NCI-H1694 (cell line): ENCODE data around the gene CCNYL1.
A peak's percentile ranks its signal among the peaks of the same experiment; 100 is the strongest.
"Not testable (repeated sequence)": the region's sequence is repeated elsewhere in the genome, so short reads cannot be mapped to it uniquely, and the experiment has no call there.

Source experiments
- DNase-seq: peaks from one replicate; lab custom pipeline; 2025; lab: John Stamatoyannopoulos, UW

CCNYL1 gene

DNA sequence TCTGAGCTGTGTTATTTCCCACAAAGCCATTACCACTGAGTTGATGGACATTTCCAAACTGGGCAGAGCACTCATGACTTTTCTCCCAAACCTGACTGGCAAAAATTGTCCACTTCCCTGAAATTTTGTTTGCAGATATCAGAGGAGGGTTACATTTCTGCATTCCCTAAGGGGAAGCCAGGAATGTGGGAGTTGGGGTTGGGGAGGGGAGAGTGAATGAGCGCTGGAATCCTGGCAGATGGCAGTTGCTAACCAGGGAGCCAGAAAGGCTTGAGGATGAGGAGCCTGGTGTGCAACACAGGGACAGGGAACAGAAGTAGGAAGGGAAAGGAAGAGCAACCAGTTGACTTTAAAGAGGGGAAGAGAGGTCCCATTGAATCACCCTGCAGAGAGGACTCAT, 14.0 kb upstream of the CCNYL1 start:
- DNase-seq, result no peak

DNA sequence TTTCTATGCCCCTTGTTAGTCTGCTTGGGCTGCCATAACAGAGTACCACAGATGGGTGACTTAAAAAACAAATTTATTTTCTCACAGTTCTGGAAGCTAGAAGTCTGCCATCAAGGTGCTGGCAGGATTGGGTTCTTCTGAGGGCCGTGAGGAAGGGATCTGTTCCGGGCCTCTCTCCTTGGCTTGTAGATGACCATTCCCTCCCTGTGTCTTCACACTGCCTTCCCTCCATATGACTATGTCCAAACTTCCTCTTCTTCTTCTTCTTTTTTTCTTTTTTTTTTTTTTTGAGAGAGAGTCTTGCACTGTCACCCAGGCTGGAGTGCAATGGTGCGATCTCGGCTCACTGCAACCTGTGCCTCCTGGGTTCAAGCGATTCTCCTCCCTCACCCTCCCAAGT, 13.1 kb upstream of the CCNYL1 start:
- DNase-seq, result no peak

DNA sequence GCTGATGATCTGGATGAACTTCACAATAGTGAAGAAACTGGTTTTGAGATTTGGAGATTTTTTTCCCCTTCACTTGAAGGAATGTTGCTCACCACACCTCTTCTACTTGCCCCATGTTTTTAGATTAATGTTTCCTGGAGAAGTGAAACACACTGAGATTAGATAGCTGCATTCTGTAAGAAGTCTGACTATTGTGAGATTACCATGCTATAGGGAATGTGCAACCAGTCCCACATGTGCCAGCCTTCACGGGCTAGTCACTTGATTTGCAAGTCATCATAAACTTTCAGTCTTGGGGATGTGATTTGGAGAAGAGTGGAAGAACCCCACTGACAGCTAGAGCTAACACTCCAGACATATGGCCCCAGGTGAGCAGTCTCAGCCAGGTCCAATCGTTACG, 7.4 kb upstream of the CCNYL1 start:
- DNase-seq, result no peak

DNA sequence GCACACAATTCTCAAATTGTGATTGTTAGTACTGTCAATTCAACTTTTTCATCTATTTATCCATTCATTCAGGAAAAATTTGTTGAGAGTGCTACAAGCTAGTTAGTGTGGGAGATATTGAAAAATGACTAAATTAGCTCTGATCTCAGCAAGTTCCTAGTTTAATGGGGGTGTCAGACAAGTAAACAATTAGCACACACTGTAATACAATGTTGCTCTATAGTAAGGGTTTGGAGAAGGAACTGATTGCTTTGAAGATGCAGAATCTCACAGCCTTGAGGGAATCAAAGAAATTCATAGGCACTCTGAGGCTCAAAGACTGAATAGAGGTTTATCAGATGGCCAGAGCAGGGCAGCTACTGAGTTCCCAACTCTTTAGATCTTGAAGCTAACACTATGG, 6.8 kb upstream of the CCNYL1 start:
- DNase-seq, result no peak

DNA sequence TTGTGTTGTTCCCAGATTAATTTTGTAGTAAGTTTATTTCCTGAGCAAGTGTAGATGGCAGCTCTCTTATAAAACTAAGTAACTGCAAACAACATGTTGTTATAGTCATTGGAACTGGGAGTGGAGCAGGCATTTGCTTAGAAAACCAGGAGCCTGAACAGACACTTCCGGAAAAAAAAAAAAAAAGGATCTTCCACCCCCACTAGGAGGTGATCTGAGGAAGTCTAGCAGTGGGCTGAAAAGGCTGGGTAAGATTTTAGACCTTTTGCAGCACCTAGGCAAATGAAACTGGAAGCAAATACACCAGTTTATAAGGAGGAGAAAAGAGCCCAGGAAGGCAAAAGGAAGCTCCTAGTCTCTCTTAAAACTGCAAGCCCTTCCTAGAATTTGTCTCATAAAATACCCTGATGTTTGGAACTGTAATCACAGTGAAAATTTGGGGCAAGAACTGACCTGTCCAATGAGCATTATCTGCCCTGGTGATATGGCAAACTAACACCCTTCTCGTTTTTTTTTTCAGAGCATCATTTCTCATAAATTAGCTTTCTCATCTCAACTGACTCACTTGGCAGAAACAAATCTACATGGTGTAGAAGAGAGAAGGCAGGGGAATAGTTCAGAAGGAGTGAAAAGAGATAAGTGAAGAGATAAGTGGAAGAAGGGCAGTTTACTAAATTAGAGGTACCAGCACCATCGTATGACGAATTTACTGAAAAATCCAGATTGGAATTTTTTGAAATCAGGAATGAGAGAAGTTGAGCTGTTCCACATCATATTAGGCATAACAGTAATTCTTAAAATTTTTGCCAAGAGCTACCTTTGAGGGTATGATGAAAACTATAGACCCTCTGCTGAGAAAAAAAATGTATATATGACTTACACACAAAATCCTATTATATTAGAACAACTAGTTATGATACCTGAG, 4.2 kb upstream of the CCNYL1 start:
- DNase-seq, result no peak

DNA sequence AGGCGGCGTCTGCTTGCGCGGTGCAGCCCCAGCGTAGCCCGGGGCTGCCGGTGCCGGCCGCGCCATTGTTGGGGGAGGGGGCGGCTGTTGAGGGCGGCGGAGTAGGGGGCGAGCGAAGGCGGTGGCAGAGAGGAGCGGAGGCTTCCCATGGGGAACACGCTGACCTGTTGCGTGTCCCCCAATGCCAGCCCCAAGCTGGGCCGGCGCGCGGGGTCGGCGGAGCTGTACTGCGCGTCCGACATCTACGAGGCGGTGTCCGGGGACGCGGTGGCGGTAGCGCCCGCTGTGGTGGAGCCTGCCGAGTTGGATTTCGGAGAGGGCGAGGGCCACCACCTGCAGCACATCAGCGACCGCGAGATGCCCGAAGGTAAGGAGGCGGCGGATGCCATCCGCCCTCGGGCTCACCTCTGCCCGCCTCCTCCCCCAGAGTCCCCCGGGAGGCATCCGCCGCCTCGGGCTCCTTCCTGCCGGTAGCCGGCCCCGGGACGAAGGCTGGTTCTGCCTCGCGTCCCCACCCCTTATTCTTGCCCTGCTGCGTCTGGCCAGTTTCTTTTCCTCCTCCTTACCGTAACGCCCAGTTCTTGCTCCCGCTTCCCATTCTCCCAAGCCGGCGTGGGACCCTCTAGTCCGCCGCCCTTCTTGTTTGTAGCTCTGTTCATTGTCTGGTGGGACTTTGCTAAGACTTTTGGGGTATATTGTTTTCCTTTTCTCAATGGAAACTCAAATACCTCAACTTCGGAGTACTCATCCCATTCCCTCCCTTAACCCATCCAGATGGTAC, 500 bp downstream of the CCNYL1 start:
- no peak for DNase-seq

DNA sequence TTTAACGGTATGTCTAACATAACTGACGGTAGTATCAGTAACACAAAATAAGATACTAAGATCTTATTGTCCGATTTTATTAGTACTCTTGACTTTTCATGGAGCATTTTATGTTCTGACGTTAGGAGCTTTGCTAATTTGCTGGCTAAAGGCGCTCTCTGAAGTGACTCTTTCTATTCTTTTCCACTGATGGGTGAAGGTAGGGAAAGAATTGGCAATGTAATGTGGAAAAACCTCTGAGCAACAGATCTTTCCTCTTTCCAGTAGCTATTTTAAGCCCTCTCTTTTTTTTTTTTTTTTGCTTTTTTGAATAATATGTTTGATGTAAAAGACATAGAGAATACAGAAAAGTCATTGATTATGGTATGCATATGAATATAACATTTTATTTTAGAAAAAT, 4.6 kb downstream of the CCNYL1 start:
- DNase-seq, result no peak

DNA sequence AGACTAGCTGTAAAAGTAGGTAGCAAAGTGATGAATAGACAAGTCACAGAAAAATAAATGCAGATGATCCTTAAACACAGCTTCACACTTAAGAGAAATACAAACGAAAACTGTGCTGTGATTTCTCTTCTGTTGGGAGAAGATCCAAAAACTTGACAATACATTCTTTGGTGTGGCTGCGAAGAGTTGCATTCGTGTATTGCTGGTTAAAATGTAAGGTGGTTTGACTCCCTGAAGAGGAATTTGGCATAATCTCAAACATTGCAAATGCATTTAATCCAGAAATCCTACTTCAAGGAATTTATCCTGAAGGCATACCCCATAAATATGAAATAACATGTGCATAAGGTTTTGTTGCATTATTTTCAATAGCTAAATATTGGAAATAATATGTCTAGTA, 7.1 kb downstream of the CCNYL1 start:
- DNase-seq, result no peak

DNA sequence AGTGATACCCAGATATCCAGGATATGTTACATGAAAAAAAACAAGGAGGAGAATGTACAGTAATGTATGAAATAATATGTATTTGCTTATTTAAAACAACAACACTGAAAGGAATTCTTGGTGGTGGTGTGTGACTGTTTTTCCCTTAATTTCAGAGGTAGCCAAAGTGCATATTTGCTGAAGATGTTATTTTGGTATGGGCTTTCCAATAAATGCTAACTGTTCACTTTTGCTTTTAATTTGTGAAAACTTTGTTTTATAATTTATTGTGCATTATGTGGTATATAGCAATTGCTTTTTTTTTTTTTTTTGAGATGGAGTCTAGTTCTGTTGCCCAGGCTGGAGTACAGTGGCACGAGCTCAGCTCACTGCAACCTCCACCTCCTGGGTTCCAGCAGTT, 7.6 kb downstream of the CCNYL1 start:
- DNase-seq, result no peak

DNA sequence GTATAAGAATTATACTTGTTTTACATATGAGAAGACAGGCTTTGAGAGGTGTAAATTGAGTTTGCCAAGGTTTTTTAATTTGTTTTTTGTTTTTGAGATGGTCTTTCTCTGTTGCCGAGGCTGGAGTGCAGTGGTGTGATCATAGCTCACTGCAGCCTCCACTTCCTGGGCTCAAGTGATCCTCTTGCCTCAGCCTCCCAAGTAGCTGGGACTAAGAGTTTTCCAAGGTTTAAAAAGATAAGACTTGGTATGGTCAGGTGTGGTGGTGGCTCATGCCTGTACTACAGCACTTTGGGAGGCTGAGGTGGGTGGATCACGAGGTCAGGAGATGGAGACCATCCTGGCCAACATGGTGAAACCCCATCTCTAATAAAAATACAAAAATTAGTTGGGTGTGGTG, 8.2 kb downstream of the CCNYL1 start:
- not testable (repeated sequence) for DNase-seq

DNA sequence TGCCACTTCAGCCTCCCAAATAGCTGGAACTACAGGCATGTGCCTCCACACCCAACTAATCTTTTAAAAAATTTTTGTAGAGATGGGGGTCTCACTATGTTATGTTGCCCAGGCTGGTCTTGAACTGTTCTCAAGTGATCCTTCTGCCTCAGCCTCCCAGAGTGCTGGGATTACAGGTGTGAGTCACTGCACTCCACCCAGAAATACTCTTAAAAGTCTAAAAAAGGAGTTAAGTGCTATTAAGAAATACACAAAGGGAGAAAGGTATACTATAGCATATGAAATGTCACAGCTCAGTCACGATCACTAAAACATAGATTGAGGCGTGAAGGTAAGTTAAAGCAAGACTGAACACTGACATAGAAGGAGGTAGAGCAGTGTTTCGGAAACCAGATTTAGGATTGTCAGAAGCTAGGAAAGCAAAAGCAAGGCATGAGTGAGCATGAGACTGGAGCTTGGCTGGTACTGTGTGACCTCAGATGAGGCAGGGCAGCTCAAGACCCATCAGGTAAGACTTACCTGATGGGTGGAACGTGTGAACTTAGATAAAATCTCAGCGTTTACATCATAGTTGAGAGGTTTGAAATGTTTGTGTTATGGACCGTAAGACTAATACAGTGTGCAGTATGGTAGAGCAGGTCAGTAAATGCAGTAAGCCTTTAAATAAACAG, 9.2 kb downstream of the CCNYL1 start:
- DNase-seq, result no peak

DNA sequence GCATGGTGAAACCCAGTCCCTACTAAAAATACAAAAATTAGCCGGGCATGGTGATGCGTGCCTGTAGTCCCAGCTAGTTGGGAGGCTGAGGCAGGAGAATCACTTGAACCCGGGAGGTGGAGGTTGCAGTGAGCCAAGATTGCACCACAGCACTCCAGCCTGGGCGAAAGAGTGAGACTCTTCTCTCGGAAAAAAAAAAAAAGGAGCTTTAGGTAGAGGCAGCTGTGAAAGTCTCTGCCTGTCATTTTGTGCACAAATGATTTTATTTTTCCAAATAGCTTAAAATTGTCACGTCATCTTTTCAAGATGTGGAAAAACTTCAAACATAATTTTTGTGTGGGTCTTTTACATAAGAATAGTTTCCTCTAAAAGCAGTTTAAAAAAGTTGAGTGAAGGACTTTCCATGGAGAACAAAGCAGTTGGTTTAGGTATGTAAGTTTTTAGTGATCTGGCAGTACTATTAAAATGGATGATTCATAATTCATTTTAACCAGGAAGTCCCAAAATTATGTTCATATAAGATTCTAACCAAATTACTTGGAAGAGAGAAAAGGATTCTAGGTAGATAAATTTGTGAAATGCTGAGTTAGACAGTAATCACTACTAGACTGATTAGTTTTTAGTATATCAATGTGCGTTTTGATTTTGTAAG, 11.5 kb downstream of the CCNYL1 start:
- no peak for DNase-seq

DNA sequence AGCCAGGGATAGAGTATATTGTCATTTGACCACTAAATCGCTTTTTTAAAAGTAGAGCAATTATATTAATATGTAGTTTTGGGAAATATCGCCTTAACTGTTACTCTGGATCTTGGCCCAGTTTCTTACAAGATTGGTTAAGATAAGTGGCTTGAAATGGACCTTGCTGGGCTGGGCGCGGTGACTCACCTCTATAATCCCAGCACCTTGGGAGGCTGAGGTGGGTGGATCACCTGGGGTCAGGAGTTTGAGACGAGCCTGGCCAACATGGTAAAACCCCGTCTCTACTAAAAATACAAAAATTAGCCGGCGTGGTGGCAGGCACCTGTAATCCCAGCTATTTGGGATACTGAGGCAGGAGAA, 12.0 kb downstream of the CCNYL1 start:
- DNase-seq, result not testable (repeated sequence)

DNA sequence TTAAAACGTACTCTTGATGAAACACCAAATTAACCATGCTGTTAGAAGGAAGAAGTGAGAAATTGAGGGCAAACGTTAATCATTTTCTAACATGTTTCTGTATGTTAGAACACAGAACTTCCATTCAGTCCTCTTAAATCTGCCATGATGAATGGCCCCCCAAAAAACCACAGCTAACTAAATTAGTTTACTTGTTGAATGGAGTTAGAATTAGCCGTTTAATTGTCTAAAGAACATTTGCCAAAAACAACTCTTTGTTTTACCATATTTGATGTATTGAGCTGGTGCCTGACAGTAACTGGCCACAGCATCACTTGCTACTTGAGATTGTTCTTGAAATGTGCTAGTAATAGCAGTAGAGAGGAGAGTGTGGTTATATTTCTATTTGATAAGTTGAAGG, 12.7 kb downstream of the CCNYL1 start:
- no peak for DNase-seq

DNA sequence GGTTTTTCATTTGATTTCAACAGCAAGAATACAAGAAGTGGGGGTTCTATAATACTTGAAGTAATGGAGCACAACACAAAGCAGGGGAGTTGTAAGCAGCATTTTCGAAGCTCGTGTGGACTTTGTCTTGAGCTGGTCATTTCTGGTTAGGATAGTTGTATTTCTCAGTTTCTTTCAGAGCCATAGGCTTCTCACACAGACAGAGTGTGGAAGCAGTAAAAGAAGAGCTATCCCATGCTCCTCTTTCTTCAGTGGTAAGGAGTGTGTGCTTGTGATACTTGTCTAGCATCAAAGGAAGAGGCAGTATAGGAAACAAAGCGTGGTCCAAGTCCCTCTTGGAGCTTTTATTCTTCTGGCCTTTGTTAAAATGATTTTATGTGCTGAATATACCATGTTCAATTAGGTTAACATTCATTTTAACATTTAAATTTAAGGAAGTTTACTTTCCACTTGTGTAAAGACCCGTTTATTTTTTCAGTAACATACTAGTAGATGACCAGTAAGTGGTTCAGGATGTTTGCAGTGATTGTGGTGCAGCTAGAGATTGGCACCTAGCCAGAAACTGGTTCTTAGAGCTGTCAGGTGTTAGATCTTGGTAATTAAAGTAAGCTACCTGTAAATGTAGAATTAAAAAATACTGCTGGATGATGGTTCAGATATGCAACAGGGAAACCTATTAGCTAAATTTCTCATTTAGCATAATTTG, 14.6 kb downstream of the CCNYL1 start:
- no peak for DNase-seq

DNA sequence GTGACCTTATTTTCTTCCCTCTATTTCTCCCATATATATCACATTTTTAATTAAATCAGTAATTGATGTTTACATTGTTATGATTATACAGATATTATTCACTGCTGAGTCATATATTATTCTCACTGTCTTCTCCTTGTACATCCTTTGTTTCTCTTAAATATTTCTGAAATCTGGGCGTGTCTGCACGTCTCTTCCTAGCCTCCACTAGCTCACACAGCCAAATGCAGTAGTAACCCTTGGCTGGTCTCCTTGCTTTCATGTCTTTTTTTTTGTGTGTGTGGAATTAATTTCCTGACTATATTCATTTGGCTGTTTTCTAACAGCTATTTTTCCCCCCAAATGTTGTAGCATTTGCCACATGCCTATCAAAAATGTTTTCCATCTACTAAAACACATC, 15.8 kb downstream of the CCNYL1 start:
- peak; percentile 66 for DNase-seq

DNA sequence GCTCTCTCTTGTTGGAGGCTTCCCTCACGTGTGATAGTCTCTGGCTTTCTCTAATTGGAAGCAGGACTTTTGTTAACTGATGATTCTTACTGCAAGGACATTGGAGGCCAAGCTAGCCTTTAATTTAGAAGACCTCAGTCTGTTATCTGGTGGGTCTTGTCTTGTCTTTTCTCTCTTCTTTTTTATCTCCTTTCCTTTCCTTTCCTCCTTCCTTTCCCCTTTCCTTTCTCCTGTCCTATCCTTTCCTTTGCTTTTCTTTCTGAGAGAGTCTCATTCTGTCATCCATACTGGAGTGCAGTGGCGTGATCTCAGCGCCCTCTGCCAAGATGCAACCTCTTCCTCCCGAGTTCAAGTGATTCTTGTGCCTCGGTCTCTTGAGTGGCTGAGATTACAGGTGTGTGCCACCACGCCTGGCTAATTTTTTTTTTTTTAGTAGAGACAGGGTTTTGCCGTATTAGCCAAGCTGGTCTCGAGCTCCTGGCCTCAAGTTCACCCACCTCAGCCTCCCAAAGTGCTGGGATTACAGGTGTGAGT, 18.1 kb downstream of the CCNYL1 start:
- DNase-seq, result no peak

DNA sequence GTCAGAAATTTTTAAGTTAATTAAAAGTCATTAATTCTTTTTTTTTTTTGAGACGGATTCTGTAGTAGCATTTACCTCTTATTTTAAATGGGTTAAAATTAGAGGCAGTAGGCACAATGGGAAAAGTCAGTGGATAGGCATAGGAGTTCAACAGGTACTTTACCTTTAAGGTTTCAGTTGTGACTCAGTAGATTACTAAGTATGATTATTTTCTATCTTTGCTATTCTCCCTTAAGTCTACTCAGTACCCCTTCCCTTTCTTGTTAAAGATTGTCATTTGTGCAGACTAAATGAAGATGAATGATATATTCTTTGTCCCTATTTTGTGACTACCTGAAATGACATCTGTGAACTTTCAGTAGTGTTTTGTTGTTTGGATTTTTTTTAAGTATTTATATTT, 19.7 kb downstream of the CCNYL1 start:
- no peak for DNase-seq

DNA sequence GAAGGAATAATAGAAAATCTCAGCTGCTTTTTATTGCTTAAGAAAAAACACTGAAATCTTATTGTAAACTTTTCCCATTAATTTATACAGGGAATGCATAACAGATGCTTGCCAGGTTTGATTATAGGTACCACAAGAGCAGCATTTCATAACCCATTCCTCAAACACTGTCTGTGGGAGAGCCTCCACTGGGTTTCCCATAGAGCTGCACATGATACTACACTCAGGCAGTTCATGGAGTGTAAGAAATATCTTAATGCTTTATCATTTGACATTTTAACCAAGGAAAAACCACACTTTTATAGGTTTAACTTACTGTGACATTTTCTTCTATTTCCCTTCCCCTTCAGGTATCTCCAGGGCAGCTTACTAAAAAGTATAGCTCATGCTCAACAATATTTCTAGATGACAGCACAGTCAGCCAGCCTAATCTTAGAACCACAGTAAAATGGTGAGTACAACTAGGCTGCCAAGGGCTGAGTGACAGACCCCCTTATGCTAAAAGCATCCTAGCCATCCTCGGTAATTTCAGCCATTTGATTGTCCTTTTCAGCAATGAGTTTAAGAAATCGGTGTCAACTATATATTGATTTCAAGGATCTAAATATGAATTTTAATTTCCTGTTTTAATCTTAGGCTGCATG, 22.3 kb downstream of the CCNYL1 start:
- DNase-seq, result no peak

DNA sequence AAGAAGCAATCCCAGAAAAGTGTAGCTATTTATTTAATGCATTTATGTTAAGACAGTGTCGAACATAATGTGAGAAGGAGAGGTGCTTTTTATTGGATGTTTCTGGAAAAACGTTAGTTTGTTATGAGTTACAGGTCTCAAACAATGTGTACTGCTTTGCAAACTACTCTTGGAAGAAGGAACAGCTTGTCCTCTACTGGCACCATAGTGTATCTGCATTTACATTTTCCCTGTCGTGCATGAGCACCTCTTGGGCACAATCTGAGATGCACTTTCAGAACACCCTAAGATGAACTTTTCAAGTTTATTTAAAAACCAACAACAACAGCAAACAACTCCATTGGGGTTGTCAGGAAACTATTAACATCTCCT, 22.8 kb downstream of the CCNYL1 start:
- no peak for DNase-seq
